MM.1S (cell line): Measurements from ENCODE around the gene GRIN1.

ENCODE experiments used
- DNase-seq: peaks from one replicate; pipeline ENCODE4 v3.0.0-alpha.2; 2015
- H2AFZ ChIP-seq: fragments of 300-600 bp; sonication (generic); 2 replicates; pipeline ENCODE4 v1.6.0; 2016; ENCODE audit warnings: antibody characterized with exemption, low read length
- H3F3A ChIP-seq: fragments of 300-600 bp; sonication (generic); 2 replicates; pipeline ENCODE4 v1.6.1; 2016; ENCODE audit warnings: mild to moderate bottlenecking, antibody characterized with exemption, low read length, moderate library complexity, mixed read lengths; ENCODE audit not compliant: insufficient read depth
- H3K27ac ChIP-seq: fragments of 300-600 bp; sonication (generic); 2 replicates; pipeline ENCODE4 v1.5.1; 2016; ENCODE audit warnings: mild to moderate bottlenecking, low read length
- H3K27me3 ChIP-seq: fragments of 300-600 bp; sonication (generic); replicated peaks from 2 replicates; pipeline ENCODE4 v1.6.0; 2016; ENCODE audit warnings: low read length; ENCODE audit not compliant: insufficient read depth
- H3K36me3 ChIP-seq: fragments of 300-600 bp; sonication (generic); replicated peaks from 2 replicates; pipeline ENCODE4 v1.6.1; 2016; ENCODE audit warnings: mild to moderate bottlenecking, low read length, mixed read lengths; ENCODE audit not compliant: insufficient read depth
- H3K4me1 ChIP-seq: fragments of 300-600 bp; sonication (generic); 2 replicates; pipeline ENCODE4 v1.6.1; 2016; ENCODE audit warnings: low read length, mixed read lengths
- H3K4me2 ChIP-seq: fragments of 300-600 bp; sonication (generic); 2 replicates; pipeline ENCODE4 v1.6.0; 2016; ENCODE audit warnings: low read depth, low read length
- H3K4me3 ChIP-seq: fragments of 300-600 bp; sonication (generic); 2 replicates; pipeline ENCODE4 v1.5.1; 2016; ENCODE audit warnings: low read length, mixed read lengths
- H3K79me2 ChIP-seq: fragments of 300-600 bp; sonication (generic); 2 replicates; pipeline ENCODE4 v1.6.1; 2016; ENCODE audit warnings: mixed run types, low read length, mixed read lengths
- H3K9ac ChIP-seq: fragments of 300-600 bp; sonication (generic); 2 replicates; pipeline ENCODE4 v1.6.1; 2016; ENCODE audit warnings: low read length, mixed read lengths
- H3K9me2 ChIP-seq: fragments of 300-600 bp; sonication (generic); replicated peaks from 2 replicates; pipeline ENCODE4 v1.6.1; 2016; ENCODE audit warnings: mild to moderate bottlenecking, low read length, mixed read lengths; ENCODE audit not compliant: insufficient read depth
- H3K9me3 ChIP-seq: fragments of 300-600 bp; sonication (generic); replicated peaks from 2 replicates; pipeline ENCODE4 v1.6.1; 2016; ENCODE audit warnings: mild to moderate bottlenecking, low read length, mixed read lengths; ENCODE audit not compliant: insufficient read depth
- H4K20me1 ChIP-seq: fragments of 300-600 bp; sonication (generic); 2 replicates; pipeline ENCODE4 v1.6.1; 2016; ENCODE audit warnings: mild to moderate bottlenecking, low read length, moderate library complexity, mixed read lengths; ENCODE audit not compliant: insufficient read depth
- CTCF ChIP-seq: fragments of 300-600 bp; sonication (generic); IDR thresholded peaks from 2 replicates; pipeline ENCODE4 v1.5.1; 2016; ENCODE audit warnings: antibody characterized with exemption, low read length, mixed read lengths
- EZH2 ChIP-seq: fragments of 300-600 bp; sonication (generic); optimal IDR thresholded peaks from 2 replicates; pipeline ENCODE3; 2017; ENCODE audit warnings: low read depth, mild to moderate bottlenecking, antibody characterized with exemption, low read length, mixed read lengths
- EZH2phosphoT487 ChIP-seq: fragments of 300-600 bp; sonication (generic); IDR thresholded peaks from 2 replicates; pipeline ENCODE4 v1.6.1; 2018; ENCODE audit warnings: antibody characterized with exemption, low read length

GRIN1 gene

GRCh38 chr9:137148242-137148641 lies 9.3 kb downstream of the GRIN1 start:
- Histone ChIP-seq H3K36me3 (no peaks in the 10 kb centered on the region), H3K27me3 (peaks cover 23% of the 10 kb centered on the region)

DNA sequence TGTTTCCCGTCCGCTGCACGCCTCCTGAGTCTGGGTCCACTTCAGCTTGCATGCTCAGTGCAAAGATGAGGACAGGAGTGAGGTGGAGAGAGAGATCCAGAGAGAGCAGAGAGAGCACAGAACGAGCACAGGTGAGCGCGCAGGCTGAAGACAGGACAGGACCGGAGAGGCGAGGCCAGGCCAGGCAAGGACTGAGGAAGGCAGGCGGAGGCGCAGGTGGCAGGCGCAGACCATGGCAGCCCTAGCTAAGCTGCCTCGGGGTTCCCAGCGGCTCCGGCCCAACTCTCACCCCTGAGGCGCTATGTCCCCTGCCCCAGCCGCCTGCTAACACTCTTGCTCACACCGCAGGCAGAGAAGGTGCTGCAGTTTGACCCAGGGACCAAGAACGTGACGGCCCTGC lies 9.7 kb downstream of the GRIN1 start:
- no peaks in the 10 kb centered on the region for H3K36me3 ChIP-seq
- H3K4me2 ChIP-seq = no peak overlapping the region
- H3K4me3 ChIP-seq = no peak overlapping the region
- H3K27me3 ChIP-seq = peaks cover 19% of the 10 kb centered on the region
- H3K9me3 ChIP-seq = no peaks in the 10 kb centered on the region
- no peaks in the 10 kb centered on the region for H4K20me1 ChIP-seq
- no peak for DNase-seq
- no peaks in the 10 kb centered on the region for H3K9me2 ChIP-seq
- H2AFZ ChIP-seq = no peak overlapping the region
- no peak overlapping the region for H3K9ac ChIP-seq
- H3F3A ChIP-seq = peaks cover 13% of the 10 kb centered on the region; the same call in 1 of the 2 replicates
- no peaks in the 10 kb centered on the region for H3K4me1 ChIP-seq
- no peaks in the 10 kb centered on the region for H3K79me2 ChIP-seq
- no peak overlapping the region for H3K27ac ChIP-seq
- TF ChIP-seq EZH2 (no peak), EZH2phosphoT487 (no peak), CTCF (no peak)

More at GRCh38 chr9:137148242-137148641, 9.3 kb downstream of the GRIN1 start:
- H3F3A ChIP-seq = peaks cover 13% of the 10 kb centered on the region; the same call in 1 of the 2 replicates
- no peaks in the 10 kb centered on the region for H3K79me2 ChIP-seq
- no peaks in the 10 kb centered on the region for H3K9me3 ChIP-seq
- H3K9me2 ChIP-seq = no peaks in the 10 kb centered on the region
- no peak overlapping the region for H3K4me3 ChIP-seq
- TF ChIP-seq EZH2 (no peak), EZH2phosphoT487 (no peak), CTCF (no peak)
- DNase-seq = peak; percentile 3
- H4K20me1 ChIP-seq = no peaks in the 10 kb centered on the region
- H3K9ac ChIP-seq = no peak overlapping the region
- no peak overlapping the region for H2AFZ ChIP-seq
- H3K4me2 ChIP-seq = no peak overlapping the region
- no peak overlapping the region for H3K27ac ChIP-seq
- no peaks in the 10 kb centered on the region for H3K4me1 ChIP-seq

DNA sequence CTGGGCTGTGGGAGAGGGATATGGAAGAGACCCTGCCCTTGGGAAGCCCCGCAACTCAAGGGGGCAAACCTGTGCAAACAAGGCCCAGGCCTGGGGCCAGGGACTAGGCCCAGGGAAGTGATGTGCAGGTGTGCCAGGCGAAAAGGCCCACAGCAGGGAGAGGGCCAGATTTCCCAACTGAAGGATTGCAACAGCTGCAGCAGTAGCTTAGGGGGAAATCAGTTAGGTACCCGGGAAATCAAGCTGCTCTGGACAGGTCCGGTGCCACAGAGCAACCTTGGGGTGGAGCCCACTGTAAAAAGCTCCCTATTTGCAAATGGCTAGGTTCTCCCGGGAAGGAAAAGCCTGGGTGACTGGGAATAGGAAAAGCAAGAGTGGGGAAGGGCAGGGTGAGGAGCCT lies 10.4 kb downstream of the GRIN1 start:
- peak; percentile 3 for DNase-seq
- H3K9me2 ChIP-seq = no peaks in the 10 kb centered on the region
- H3K9ac ChIP-seq = no peak overlapping the region
- no peaks in the 10 kb centered on the region for H3K36me3 ChIP-seq
- H2AFZ ChIP-seq = no peak overlapping the region
- H3F3A ChIP-seq = peaks cover 13% of the 10 kb centered on the region; the same call in 1 of the 2 replicates
- no peak overlapping the region for H3K27ac ChIP-seq
- no peaks in the 10 kb centered on the region for H3K79me2 ChIP-seq
- no peaks in the 10 kb centered on the region for H3K9me3 ChIP-seq
- no peak overlapping the region for H3K4me2 ChIP-seq
- H3K4me3 ChIP-seq = no peak overlapping the region
- H3K27me3 ChIP-seq = peaks cover 14% of the 10 kb centered on the region
- no peaks in the 10 kb centered on the region for H4K20me1 ChIP-seq
- no peaks in the 10 kb centered on the region for H3K4me1 ChIP-seq
- TF ChIP-seq EZH2phosphoT487 (no peak), CTCF (no peak), EZH2 (no peak)
